NT2/D1 (cell line): ENCODE results near the gene RFT1.

Experiments used
- DNase-seq: peaks from one replicate; pipeline ENCODE4 v3.0.0-alpha.2; 2011; ENCODE audit warnings: low read depth, low spot score
- H3K27me3 ChIP-seq: 2 replicates; pipeline ENCODE4 v1.6.0; 2011; ENCODE audit warnings: mild to moderate bottlenecking; ENCODE audit not compliant: insufficient read length, insufficient read depth
- H3K36me3 ChIP-seq: 2 replicates; pipeline ENCODE4 v1.6.1; 2011; ENCODE audit warnings: mild to moderate bottlenecking, low read length, mixed read lengths; ENCODE audit not compliant: insufficient read depth, insufficient read length
- H3K4me1 ChIP-seq: 2 replicates; pipeline ENCODE4 v1.5.1; 2011; ENCODE audit not compliant: insufficient read depth, insufficient read length
- H3K4me3 ChIP-seq: 2 replicates; pipeline ENCODE4 v1.5.1; 2011; ENCODE audit warnings: low read depth; ENCODE audit not compliant: insufficient read length
- H3K9ac ChIP-seq: 2 replicates; pipeline ENCODE4 v1.6.0; 2011; ENCODE audit warnings: low read depth; ENCODE audit not compliant: insufficient read length
- H3K9me3 ChIP-seq: 2 replicates; pipeline ENCODE4 v1.5.1; 2011; ENCODE audit warnings: mild to moderate bottlenecking, low read length; ENCODE audit not compliant: insufficient read depth
- SUZ12 ChIP-seq: IDR thresholded peaks from 2 replicates; pipeline ENCODE4 v1.6.1; 2011; ENCODE audit not compliant: insufficient read length, insufficient read depth; ENCODE audit errors: extremely low read depth
- YY1 ChIP-seq: IDR thresholded peaks from 2 replicates; pipeline ENCODE4 v1.6.1; 2011; ENCODE audit not compliant: insufficient read length, insufficient read depth
- ZNF274 ChIP-seq: IDR thresholded peaks from 2 replicates; pipeline ENCODE4 v1.6.1; 2011; ENCODE audit warnings: mild to moderate bottlenecking, low read depth, low read length

RFT1 gene

DNA sequence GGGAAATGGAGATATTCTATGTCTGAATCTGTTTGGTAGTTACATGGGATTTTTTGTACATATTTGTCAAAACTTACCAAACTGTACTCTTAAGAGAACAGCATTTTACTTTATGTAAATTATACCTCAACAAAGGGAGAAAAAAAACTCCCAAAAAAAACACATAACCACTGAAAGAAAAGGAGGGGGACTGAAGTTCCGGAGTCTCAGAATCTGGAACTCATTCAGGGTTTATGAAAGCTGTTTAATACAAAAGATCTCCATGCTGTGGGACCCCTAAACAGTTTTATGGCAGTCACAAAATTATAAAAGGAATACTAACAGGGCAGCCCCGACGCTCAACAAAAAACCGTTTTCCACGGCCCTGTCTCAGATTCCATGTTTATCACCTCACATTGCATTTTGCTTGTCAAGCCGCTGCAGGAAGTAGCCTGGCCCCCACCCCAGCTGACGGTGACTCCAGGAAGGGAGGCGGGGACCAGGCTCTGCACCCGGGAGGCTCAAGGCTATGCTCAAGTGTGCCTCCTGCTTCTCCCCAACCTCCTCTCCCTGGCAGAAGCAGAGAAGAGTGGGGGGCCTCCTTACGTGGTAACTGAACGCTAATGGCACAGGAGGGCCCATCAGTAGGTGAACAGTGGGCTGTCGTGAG, 29.3 kb downstream of the RFT1 start:
- TF ChIP-seq YY1, result no peak
- TF ChIP-seq ZNF274, result no peak
- no peak for TF ChIP-seq SUZ12
- no peak overlapping the region for H3K4me3 ChIP-seq
- no peak overlapping the region for H3K9ac ChIP-seq
- no peaks in the 10 kb centered on the region for H3K27me3 ChIP-seq
- DNase-seq, result no peak
- H3K4me1 ChIP-seq, result peaks cover 3% of the 10 kb centered on the region
- H3K9me3 ChIP-seq, result no peaks in the 10 kb centered on the region
- H3K36me3 ChIP-seq, result peaks cover 74% of the 10 kb centered on the region

GRCh38 chr3:53097887-53098286, 32.3 kb downstream of the RFT1 start:
- no peak for DNase-seq
- Histone ChIP-seq H3K9me3 (no peaks in the 10 kb centered on the region), H3K27me3 (no peaks in the 10 kb centered on the region), H3K36me3 (peaks cover 83% of the 10 kb centered on the region), H3K4me3 (no peak overlapping the region), H3K4me1 (no peaks in the 10 kb centered on the region), H3K9ac (no peak overlapping the region)
- TF ChIP-seq YY1 (no peak), SUZ12 (no peak), ZNF274 (no peak)

GRCh38 chr3:53092942-53093341, 37.3 kb downstream of the RFT1 start:
- Histone ChIP-seq H3K4me3 (no peak overlapping the region), H3K27me3 (no peaks in the 10 kb centered on the region), H3K36me3 (peaks cover 77% of the 10 kb centered on the region), H3K9ac (no peak overlapping the region), H3K9me3 (no peaks in the 10 kb centered on the region), H3K4me1 (no peaks in the 10 kb centered on the region)
- DNase-seq, result no peak
- TF ChIP-seq SUZ12 (no peak), ZNF274 (no peak), YY1 (no peak)

DNA sequence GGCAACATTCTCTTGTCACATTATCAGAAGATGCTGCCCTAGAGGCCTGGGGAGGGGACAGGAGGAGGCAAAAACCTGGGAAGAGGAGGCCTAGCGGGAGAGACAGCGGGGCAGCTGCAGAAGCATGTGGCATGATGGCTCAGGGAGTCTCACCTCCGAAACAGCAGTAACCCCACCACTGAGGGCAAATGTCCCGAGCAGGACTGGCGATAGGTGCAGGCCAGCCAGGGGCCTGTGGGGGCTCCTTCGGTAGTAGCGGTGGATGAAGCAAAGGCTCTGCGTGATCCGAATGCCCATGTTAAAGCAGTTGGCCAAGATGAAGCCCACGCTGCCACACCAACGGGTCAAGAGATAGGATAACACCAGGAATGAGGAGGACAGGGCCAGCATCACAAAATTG, 38.0 kb downstream of the RFT1 start:
- no peak for DNase-seq
- Histone ChIP-seq H3K36me3 (peaks cover 75% of the 10 kb centered on the region), H3K4me1 (no peaks in the 10 kb centered on the region), H3K27me3 (no peaks in the 10 kb centered on the region), H3K9me3 (no peaks in the 10 kb centered on the region), H3K9ac (no peak overlapping the region), H3K4me3 (no peak overlapping the region)
- TF ChIP-seq SUZ12 (no peak), ZNF274 (no peak), YY1 (no peak)

DNA sequence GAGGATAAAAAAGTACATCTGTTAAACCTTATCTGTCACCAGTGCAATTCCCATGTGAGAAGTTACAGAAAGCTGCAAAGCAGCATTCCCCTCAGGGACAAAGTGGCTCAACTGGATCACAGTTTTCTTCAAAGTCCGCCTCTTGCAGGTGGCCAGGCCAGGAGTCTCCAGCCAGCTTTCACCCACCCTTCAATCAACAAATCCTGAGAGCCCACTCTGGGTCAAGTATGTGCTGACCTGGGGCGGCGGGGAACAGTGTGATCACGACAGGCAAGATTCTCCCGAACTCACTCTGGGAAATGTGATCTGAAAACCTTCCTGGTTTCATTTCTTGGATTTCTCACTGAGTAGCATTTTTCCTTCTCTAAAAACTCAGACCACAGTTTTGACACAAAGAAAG, 39.2 kb downstream of the RFT1 start:
- Histone ChIP-seq H3K4me3 (no peak overlapping the region), H3K27me3 (no peaks in the 10 kb centered on the region), H3K9ac (no peak overlapping the region), H3K36me3 (peaks cover 71% of the 10 kb centered on the region), H3K9me3 (no peaks in the 10 kb centered on the region), H3K4me1 (no peaks in the 10 kb centered on the region)
- TF ChIP-seq ZNF274 (no peak), YY1 (no peak), SUZ12 (no peak)
- DNase-seq, result no peak

DNA sequence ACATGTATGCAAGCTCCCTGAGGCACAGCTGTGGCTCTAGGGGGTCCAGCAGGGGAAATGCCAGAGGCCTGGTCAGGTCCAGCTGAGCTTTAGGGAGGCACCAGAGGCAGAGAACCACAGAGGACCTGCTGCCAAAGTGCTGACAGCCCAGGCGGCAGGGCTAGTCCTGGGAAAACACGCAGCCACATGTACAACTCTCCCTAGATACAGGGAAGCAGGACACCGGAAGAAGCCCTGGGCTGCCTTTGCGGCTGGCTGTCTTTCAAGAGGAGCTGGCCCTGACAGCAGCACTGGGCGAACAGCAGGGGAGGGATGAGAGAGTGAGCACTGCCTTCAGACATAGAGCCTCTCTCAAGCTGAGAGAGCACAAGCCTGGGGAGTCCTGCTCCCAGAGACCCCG, 40.7 kb downstream of the RFT1 start:
- no peaks in the 10 kb centered on the region for H3K27me3 ChIP-seq
- TF ChIP-seq ZNF274, result no peak
- no peak for TF ChIP-seq YY1
- TF ChIP-seq SUZ12, result no peak
- H3K36me3 ChIP-seq, result peaks cover 61% of the 10 kb centered on the region
- H3K9me3 ChIP-seq, result no peaks in the 10 kb centered on the region
- no peak overlapping the region for H3K9ac ChIP-seq
- no peak for DNase-seq
- no peak overlapping the region for H3K4me3 ChIP-seq
- H3K4me1 ChIP-seq, result no peaks in the 10 kb centered on the region

- H3K4me1 ChIP-seq, result no peaks in the 10 kb centered on the region
- no peaks in the 10 kb centered on the region for H3K9me3 ChIP-seq
- TF ChIP-seq YY1, result no peak
- no peak for TF ChIP-seq ZNF274
- TF ChIP-seq SUZ12, result no peak
- no peak overlapping the region for H3K4me3 ChIP-seq
- DNase-seq, result no peak
- no peaks in the 10 kb centered on the region for H3K27me3 ChIP-seq
- H3K9ac ChIP-seq, result no peak overlapping the region
- peaks cover 21% of the 10 kb centered on the region for H3K36me3 ChIP-seq
Measured at GRCh38 chr3:53085476-53085875, 44.8 kb downstream of the RFT1 start.
